ENCODE data around the gene TEX19. TPM values are rescaled to one million over a fixed set of nuclear protein-coding genes. Genes with fewer than 3 reads are reported as not detected.
"Not testable (repeated sequence)": the region's sequence is repeated elsewhere in the genome, so short reads cannot be mapped to it uniquely, and the experiment has no call there.

Gene TEX19
- polyA plus RNA-seq, 3 donors, result 0.06 TPM; not detected in 2

GRCh38 chr17:82354804-82355308 lies 4.2 kb upstream of the TEX19 start:
- DNase-seq, result no peak

DNA sequence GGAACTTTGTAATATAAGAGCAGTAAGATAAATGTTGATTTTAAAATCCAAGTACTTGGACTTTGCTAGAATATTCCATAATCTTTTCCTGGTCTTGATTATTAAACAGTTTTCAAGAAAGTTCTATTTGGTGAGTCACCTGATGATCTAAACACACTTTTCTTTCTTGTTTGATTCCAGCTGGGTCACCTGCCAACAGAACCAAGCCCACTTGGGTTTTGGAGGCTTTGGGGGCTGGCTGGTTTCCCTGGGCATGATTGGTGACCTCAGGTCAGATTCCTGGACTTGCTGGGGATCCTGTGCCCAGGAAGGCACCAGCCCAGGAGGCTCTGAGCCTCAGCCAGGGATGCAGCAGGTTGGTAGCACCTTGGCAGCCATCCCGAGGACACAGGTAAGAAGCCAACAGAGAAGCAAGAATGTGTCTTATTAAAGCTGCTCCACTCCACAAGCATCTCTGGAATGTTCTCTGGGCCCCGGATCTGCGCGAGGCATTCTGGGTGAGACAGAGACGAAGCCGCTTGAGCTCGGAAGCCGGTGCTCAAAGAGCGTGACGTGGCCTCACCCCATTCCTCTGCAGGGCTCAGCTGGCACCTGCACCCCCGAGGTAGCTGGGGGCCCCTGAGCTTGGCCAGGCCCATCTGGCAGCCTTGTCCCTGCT lies 3.1 kb upstream of the TEX19 start:
- DNase-seq, result no peak

GRCh38 chr17:82356845-82357355 lies 2.1 kb upstream of the TEX19 start:
- DNase-seq, result no peak

DNA sequence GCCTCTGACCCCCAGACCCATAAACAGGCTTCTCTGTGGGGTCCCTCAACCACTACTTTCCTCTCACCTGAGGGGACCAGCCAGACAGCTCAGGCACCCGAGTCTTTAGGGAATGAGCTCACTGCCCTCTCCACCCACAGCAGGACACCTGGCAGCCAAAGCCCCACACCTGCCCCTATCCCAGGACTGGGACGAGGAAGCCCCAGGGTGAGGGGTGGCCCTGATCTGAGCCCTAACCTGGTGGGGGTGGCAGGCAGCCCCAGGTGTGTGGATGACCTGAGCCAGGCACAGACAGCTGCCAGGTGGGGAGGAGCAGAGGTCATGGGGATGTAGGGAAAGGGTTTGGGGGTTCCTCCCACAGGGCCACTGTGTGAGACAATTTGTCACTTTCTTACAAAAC lies 1.7 kb upstream of the TEX19 start:
- DNase-seq, result no peak

DNA sequence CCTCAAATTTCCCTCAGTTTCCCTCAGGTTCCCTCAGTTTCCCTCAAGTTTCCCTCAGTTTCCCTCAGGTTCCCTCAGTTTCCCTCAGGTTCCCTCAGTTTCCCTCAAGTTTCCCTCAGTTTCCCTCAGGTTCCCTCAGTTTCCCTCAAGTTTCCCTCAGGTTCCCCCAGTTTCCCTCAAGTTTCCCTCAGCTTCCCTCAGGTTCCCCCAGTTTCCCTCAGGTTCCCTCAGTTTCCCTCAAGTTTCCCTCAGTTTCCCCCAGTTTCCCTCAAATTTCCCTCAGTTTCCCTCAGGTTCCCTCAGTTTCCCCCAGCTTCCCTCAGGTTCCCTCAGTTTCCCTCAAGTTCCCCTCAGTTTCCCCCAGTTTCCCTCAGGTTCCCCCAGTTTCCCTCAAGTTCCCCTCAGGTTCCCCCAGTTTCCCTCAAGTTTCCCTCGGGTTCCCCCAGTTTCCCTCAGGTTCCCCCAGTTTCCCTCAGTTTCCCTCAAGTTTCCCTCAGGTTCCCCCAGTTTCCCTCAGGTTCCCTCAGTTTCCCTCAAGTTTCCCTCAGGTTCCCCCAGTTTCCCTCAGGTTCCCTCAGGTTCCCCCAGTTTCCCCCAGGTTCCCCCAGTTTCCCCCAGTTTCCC lies 516 bp downstream of the TEX19 start:
- not testable (repeated sequence) for DNase-seq

DNA sequence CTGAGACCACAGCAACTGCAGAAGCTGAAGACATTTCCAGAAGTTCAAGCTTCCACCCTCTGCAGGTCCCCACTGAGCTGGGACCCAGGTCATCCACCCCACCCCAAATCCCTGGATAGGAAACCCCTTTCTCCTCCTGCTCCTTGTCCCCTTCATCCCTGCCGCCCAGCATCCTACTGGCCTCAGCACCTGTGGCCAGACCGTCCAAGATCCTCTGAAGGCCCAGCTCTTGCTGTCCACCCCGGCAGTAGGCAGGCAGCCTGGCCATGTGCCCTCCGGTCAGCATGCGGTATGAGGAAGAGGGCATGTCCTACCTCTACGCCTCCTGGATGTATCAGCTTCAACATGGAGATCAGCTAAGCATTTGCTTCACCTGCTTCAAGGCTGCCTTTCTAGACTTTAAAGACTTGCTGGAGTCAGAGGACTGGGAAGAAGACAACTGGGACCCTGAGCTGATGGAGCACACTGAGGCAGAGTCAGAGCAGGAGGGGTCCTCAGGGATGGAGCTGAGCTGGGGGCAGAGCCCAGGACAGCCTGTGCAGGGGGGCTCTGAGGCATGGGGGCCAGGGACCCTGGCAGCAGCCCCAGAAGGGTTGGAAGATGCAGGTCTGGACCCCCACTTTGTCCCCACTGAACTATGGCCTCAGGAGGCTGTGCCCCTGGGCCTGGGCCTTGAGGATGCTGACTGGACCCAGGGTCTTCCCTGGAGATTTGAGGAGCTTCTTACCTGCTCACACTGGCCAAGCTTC lies 3.0 kb downstream of the TEX19 start:
- no peak for DNase-seq

DNA sequence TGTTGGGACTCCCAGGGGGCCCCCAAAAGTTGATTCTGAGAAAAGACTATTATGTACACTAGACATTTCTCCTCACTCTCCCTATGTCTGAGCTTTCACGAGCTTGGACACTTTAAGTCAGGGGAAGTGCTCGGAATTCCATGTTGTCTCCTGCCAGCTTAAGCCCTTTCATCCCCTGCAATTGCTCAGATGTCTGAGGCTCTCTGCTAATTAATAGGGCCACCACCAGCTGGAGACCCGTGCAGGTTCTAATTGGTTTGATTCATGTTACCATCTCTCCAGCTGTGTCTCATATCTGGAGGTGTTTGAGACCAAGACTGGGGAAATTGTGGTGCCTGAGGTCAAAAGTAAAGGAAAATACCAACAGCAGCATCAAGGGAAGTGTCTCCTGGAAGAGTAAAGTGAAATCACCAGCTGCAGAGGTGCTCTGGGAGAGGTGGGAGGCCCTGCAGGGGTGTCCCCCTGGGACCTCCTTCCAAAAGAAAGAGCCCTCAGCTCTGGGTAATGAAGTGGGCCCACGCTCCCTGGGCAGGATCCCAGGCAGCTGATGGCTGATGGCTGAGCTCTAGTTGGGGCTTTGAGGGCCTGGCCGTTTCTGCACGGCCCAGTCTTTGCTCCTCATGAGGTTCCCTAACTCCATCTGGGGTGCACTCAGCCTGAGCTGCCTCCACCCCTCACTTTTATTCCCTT lies 6.7 kb downstream of the TEX19 start:
- no peak for DNase-seq

DNA sequence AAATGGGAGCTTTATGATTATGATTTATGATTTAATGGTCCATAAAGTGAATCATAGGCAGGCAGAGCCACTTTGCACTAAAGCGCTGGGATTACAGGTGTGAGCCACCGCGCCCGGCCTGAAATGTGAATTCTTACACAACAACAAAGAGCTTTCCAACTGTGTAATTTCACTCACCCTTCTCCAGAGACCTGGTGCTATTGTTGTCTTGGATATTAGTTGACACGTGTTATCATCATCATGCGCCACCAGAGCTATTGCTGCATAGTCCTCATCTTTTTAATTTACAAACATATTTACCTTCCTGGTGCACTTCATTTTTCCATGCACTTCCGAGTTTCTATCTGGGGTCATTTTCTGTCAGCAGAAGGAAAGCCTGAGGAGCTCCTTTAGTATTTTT lies 7.7 kb downstream of the TEX19 start:
- no peak for DNase-seq

DNA sequence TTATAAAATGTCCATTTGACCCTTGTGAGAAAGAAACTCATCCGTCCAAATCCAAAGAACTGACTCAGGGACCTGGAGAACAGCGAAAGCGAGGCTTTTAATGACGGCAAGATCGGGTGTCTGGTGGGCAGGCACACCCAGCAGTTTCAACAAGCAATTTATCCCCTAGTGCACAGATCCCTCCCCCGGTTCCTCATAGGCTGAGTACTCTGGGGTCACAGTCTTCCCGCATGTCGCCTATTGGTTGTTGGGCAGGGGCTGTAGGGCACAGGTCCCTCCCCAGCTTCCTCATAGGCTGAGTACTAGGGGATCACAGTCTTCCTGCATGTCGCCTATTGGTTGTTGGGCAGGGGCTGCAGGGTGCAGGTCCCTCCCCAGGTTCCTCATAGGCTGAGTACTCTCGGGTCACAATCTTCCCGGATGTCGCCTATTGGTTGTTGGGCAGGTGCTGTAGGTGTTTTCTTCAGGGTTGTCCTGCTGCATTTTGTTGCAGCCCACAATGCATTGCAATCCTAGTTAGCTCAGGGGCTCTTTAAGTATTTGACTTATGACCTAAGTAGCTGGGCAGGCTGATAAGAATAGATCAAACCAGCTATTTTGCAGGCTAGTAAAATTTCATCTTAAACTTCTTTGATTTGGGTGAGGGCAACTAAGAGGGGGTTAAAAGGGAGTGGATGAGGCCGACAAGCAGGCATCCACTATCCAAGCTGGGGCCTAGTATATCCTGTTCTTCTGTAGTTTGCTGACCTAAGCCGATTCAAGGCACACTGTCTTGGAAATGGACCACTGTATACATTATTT lies 8.9 kb downstream of the TEX19 start:
- no peak for DNase-seq

GRCh38 chr17:82369211-82369610 lies 10.2 kb downstream of the TEX19 start:
- DNase-seq, result no peak

DNA sequence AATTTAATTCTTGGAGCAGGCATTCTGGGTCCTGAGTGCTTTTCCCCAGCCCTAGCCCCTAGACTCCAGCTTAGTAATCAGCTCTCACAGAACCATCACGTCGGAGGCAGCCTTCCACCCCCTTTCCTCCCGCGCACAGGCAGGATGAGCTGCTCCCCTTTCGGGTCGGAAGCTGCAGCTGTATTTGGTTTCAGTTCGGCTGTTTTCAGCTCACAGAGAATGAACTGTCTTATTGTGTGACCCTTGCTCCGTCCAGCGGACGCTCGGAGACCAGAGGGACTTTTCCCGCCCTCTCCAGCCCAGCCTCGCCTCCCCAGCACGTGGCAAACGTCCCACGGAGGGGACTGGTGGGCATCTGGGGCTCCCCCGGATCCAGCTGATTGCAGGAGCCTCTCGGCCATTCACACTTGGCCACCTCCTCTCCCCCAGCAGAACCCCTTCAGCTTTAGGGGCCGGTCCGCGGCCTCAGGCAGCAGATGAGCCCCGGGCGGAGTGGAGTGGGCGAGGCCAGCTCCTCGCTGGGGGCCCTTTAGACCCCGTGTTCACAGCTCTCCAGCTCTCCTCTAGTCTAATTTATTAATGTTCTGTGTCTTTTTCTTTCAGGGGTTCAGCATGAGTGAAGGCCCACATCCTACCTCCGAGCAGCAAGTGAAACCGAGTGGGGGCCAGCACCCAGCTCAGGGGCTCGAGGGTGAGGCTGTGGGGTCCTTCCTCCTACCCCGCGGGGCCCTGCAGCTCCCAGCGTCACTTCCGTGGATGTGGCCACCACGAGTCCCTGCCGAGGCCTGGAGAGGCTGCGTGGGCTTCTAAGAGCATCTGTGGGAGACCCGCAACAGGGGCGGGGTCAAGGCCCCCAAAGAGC lies 11.7 kb downstream of the TEX19 start:
- DNase-seq, result no peak

- no peak for DNase-seq
These were observed 12.5 kb downstream of the TEX19 start, which contains the start of gene UTS2R for GRCh38 chr17:82371333-82372248. UTS2R (plus strand) TSS chr17:82371765; CDS start chr17:82374325, 2,560 bp downstream.

DNA sequence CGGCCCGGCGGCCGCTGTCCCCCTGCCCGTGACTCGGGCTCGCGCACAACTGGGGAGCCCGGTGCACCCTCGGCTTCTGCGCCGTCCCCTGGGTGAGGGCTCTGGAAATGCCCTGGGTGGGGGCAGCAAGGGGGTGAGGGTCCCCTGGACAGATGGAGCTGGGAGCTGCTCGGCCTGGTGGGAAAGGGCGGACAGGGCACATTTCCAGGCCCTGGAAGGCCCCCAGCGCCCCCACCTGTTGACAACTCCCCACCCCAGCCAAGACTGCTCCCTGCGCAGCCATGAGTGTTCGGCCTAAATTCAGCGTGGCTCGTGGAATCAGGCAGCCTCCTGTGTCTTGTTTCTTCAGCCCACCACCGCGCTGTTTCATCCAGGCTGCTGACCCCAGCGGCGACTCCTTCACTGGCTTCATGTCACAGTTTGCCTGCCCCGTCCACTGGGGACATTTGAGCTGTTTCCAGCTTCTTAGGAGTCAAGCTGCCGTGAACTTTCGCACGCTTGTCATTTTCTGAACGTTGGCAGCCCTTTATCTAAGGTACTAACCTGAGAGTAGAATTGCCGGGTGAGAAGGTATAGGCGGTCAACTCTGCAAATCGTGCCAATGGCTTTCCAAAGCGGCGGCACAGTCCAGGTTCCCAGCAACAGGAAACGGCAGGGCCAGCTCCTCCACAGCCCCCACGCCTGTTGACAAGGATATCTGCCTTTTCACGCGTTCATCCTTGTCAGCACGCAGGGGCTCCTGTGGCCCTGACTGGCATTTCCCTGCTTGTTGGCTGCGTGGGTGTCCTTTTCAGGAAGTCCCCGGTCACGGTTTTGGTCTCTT lies 13.4 kb downstream of the TEX19 start:
- no peak for DNase-seq

DNA sequence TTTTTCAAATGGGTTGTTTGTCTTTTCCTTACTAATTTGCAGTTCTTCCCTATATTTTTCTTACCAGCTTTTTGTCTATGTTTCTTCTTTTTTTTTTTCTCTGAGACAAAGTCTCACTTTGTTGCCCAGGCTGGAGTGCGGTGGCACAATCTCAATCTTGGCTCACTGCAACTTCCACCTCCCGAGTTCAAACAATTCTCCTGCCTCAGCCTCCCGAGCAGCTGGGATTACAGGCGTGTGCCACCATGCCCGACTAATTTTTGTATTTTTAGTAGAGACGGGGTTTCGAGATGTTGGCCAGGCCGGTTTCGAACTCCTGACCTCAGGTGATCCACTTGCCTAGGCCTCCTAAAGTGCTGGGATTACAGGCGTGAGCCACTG lies 14.0 kb downstream of the TEX19 start:
- not testable (repeated sequence) for DNase-seq

GRCh38 chr17:82373731-82374625 lies 14.9 kb downstream of the TEX19 start:
- no peak for DNase-seq

- DNase-seq, result no peak
These were observed 15.7 kb downstream of the TEX19 start for GRCh38 chr17:82374626-82375331.

Measured in renal pelvis (tissue), 4 donors.